Lower leg skin (tissue), 4 donors: Measurements from ENCODE around the gene SRGAP1. TPM values are rescaled to one million over a fixed set of nuclear protein-coding genes. Genes with fewer than 3 reads are reported as not detected.
"Not testable (repeated sequence)": the region's sequence is repeated elsewhere in the genome, so short reads cannot be mapped to it uniquely, and the experiment has no call there.

ENCODE experiments used
- DNase-seq, 2 donors: peaks; one replicate each; pipeline ENCODE4 v3.0.0-alpha.2; 2019; ENCODE audit warnings: low spot score in 2 of 2
- H3K4me3 ChIP-seq: fragments of 200-600 bp; sonication (generic); 2 replicates; pipeline ENCODE4 v1.5.1; 2017; ENCODE audit warnings: mild to moderate bottlenecking, low read depth; ENCODE audit not compliant: poor library complexity, severe bottlenecking
- POLR2A ChIP-seq, 2 donors: fragments of 450-650 bp; IDR thresholded peaks; one replicate each; pipeline ENCODE4 v1.6.1; 2016 to 2017; ENCODE audit warnings: antibody characterized with exemption in 2 of 2, mild to moderate bottlenecking in 1 of 2, moderate library complexity in 1 of 2
- WGBS, 2 donors: methylation state at CpG; one replicate each; pipeline ENCODE4 v1.1.5; 2018; 5-methylcytosine and 5-hydroxymethylcytosine counted together
- intact Hi-C: fragments of 100-400 bp; cut with DNase I; formaldehyde crosslinking; loops from one replicate; pipeline ENCODE4 v1.15.0; 2023; ENCODE audit warnings: low total_unique reads
- total RNA-seq, 4 donors: library from RNA; depleted of rRNA; stranded (reverse); fragments of >200 nt; gene quantifications; one replicate each; pipeline ENCODE4 v1.1.0, GENCODE V29; 2016
- TF ChIP-seq, protein P1 (sequence below), 3 donors: fragments of 450-650 bp; IDR thresholded peaks; one replicate each; pipeline ENCODE4 v1.5.1; 2016; ENCODE audit warnings: antibody characterized with exemption in 3 of 3, mild to moderate bottlenecking in 3 of 3, moderate library complexity in 2 of 3

Gene SRGAP1
- total RNA-seq, 4 donors from 2014 or later, result 1.3 to 6.0 (median 1.7) TPM

DNA sequence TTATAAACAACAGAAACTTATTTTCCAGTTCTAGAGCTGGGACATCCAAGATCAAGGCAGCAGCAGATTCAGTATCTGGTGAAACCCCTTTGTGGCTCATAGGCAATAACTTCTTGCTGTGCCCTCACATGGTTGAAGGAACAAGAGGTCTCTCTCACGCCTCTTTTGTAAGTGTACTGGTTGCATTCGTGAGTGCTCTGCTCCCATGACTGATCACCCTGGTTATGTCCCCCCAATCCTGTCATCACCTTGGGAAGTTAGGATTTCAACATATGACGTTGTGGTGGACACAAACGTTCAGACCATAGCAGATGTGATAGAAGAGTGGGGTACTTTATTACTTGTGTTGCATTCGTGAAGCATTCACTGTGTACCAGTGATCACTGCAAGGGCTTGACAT, 184.0 kb downstream of the SRGAP1 start:
- no peak for DNase-seq
- 46 to 65% methylated on average over 5 of the region's 5 CpGs for WGBS, 2 donors
- no peak overlapping the region for H3K4me3 ChIP-seq
- TF ChIP-seq, protein P1, sequence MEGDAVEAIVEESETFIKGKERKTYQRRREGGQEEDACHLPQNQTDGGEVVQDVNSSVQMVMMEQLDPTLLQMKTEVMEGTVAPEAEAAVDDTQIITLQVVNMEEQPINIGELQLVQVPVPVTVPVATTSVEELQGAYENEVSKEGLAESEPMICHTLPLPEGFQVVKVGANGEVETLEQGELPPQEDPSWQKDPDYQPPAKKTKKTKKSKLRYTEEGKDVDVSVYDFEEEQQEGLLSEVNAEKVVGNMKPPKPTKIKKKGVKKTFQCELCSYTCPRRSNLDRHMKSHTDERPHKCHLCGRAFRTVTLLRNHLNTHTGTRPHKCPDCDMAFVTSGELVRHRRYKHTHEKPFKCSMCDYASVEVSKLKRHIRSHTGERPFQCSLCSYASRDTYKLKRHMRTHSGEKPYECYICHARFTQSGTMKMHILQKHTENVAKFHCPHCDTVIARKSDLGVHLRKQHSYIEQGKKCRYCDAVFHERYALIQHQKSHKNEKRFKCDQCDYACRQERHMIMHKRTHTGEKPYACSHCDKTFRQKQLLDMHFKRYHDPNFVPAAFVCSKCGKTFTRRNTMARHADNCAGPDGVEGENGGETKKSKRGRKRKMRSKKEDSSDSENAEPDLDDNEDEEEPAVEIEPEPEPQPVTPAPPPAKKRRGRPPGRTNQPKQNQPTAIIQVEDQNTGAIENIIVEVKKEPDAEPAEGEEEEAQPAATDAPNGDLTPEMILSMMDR (IDR thresholded peaks at IDR 0.05), result no peak
- TF ChIP-seq POLR2A (IDR thresholded peaks at IDR 0.05), result no peak
- intact Hi-C loops, result no loop called here

DNA sequence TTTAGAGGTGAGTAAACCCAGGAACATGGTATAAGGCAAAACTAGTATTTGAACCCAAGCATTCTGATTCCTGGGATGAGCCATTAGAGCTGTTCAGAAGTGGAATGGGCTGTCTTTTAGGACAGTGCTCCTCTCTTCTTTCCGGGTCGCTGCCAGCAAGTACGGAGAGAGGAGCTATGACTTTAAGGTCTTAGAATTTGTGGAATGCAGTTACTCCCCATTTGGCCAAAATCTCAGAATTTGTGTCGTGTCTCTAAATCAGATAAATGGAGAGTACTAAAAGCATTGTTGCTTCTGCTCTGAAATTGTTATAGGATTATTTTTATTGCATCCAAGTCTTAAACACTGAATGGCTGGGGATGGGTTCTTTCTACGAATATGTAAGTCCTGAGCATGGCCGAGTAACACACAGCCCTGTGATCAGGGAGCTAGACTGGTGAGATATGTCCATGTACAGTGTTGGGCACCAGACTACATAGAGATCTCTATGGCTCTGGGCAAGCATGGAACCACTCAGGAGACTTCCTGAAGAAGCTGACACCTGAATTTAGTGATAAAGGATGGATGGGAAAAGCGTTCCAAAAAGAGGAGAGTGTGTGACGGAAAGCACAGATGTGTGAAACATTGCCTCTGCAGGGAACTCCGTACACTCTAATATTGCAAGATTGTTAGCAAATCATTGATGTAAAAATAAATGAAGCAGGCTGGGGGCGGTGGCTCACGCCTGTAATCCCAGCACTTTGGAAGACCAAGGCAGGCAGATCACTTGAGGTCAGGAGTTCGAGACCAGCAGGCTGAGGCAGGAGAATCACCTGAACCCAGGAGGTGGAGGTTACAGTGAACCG, 184.7 kb downstream of the SRGAP1 start:
- WGBS, 2 donors, result 65% methylated on average over 13 of the region's 13 CpGs
- TF ChIP-seq, protein P1 (IDR thresholded peaks at IDR 0.05), result no peak
- no peak for TF ChIP-seq POLR2A (IDR thresholded peaks at IDR 0.05)
- no peak overlapping the region for H3K4me3 ChIP-seq
- intact Hi-C loops, result no loop called here
- no peak for DNase-seq

DNA sequence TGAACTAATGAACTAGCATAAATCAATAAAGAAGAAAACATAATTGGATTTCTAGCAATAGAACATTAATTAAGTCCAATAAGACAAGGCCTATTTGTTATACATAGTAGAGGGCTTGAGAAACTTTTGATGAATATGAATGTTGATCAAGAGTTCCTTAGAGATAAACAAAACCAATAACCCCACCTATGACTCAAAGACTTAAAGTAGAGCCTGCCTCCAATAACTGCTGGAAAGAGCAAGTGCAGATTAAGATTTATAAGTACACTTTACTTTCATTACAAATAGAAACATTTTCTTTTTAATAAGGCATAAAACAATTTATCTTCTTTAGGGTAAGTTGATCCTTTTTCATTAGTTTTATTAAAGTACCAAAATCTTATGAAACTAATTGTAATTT, 185.7 kb downstream of the SRGAP1 start:
- TF ChIP-seq, protein P1 (IDR thresholded peaks at IDR 0.05), result no peak
- TF ChIP-seq POLR2A (IDR thresholded peaks at IDR 0.05), result no peak
- no peak overlapping the region for H3K4me3 ChIP-seq
- intact Hi-C loops, result no loop called here
- no peak for DNase-seq

DNA sequence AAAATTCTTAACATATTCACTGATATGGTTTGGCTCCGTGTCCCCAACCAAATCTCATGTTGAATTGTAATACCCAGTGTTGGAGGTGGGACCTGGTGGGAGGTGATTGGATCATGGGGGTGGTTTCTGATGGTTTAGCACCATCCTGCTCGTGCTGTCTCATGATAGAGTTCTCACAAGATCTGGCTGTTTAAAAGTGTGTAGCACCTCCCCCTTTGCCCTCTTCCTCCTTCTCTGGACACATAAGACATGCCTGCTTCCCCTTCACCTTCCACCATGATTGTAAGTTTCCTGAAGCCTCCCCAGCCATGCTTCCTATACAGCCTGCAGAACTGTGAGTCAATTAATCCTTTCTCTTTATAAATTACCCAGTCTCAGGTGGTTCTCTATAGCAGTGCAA, 189.6 kb downstream of the SRGAP1 start:
- DNase-seq, intact Hi-C loops, H3K4me3 ChIP-seq: not testable (repeated sequence)
- WGBS, 2 donors, result 98 to 100% methylated on average over 2 of the region's 2 CpGs

DNA sequence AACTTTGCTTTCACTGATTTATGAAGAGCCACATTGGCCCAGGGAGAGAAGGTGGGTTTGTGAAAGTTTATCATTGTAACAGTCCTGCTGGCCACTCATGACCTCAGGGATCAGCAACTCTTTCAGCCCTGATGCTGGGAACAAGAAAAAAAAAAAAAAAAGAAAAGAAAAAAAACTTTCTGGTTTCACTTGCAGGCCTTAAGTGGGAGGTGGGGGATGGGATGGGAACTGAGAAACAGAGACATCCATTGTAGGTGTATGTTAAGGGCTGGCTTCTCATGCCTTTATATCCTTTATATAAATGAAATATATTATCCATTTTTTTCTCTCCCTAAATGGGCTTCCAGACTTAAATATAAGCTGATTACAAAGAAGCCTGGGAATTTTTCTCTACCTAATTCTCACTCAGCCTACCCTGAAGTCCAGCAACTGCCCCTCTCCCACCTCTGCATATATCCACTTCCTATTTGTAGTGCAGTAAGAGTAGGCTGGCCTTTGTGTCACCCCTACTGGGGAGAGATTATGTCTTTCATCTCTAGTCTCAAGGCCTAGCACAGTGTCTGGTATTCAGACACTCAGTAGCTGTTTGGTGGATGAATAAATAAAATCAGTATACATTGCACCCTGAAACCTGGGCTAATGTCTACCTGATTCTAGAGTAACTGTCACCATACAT, 190.5 kb downstream of the SRGAP1 start:
- TF ChIP-seq, protein P1 (IDR thresholded peaks at IDR 0.05), result no peak
- TF ChIP-seq POLR2A (IDR thresholded peaks at IDR 0.05), result no peak
- H3K4me3 ChIP-seq, result no peak overlapping the region
- intact Hi-C loops, result no loop called here

DNA sequence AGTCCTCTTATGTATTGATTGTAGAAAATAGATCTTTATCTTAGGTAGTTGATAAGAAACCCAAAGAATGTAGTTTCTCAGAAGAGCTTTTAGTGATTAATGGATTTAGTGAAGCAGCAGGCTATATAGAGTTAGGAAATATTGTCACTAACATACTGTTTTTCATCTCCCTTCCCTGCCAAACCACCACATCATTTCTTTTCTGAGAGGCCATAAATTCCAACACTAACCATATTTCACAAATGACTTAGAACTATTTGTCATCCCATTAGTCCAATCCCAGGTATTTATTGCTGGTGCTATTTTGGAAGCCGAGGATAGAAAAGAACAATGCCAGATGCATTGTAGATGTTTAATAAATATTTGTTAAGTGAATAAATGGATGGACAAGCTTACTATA, 191.9 kb downstream of the SRGAP1 start:
- no peak for DNase-seq
- WGBS, 2 donors, result 70% methylated on average over 1 of the region's 1 CpG
- H3K4me3 ChIP-seq, result no peak overlapping the region
- no peak for TF ChIP-seq POLR2A (IDR thresholded peaks at IDR 0.05)
- TF ChIP-seq, protein P1 (IDR thresholded peaks at IDR 0.05), result no peak
- intact Hi-C loops, result no loop called here

More for the DNA sequence above, 190.5 kb downstream of the SRGAP1 start:
- DNase-seq, result no peak
